ENCODE measurements around the gene CDO1. TPM values are rescaled to one million over a fixed set of nuclear protein-coding genes. Genes with fewer than 3 reads are reported as not detected.

CDO1 gene
- polyA plus RNA-seq, 1 donor (not counting 4 experiments of a cell fraction or from before 2014, with no cell fraction given), result not detected

DNA sequence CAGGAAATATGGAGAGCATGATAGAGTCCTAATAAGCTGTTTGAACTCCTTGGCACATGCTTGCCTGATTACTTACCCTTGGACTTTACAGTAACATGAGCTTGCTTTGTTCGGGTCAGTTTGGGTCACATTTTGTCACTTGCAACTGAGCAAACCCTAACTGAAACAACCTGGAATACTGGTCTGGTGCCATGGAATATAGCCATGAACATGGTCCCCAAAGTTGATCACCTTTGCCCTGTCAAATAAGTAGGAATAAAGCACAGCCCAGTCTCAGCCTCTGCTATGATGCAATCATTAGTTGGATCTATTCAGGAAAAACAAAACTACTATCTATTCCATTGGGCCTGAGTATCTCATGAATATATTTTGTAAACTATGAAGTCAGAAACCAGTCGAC is 18.2 kb downstream of the CDO1 start:
- no peak overlapping the region for H3K4me3 ChIP-seq (ENCODE audit: control insufficient read depth in 2 of 3, extremely low read depth in 1 of 3, insufficient read depth in 2 of 3, low read depth in 1 of 3, low read length in 3 of 3)
- H3K9me3 ChIP-seq (ENCODE audit: control insufficient read depth, low read depth, low read length), result no peaks in the 10 kb centered on the region
- H3K4me2 ChIP-seq (ENCODE audit: control insufficient read depth, extremely low read depth, insufficient read depth, low read depth, low read length), result no peak overlapping the region
- no peaks in the 10 kb centered on the region for H3K27me3 ChIP-seq (ENCODE audit: control insufficient read depth, extremely low read depth, insufficient read depth, low read length)
- H3K4me1 ChIP-seq (ENCODE audit: control insufficient read depth, extremely low read depth, insufficient read depth, low read length), result no peaks in the 10 kb centered on the region
- no peak overlapping the region for H2AFZ ChIP-seq (ENCODE audit: control insufficient read depth, low read length)
- dilution Hi-C loops (cut with MboI; ENCODE audit: extremely low pct_ligation_motif_present, low sequenced_read_pairs), result no loop called here
- no peak overlapping the region for H3K27ac ChIP-seq (ENCODE audit: control insufficient read depth, insufficient read depth, low read length)
- no peaks in the 10 kb centered on the region for H4K20me1 ChIP-seq (ENCODE audit: control insufficient read depth, extremely low read depth, insufficient read depth, low read length)
- H3K9me1 ChIP-seq (ENCODE audit: control insufficient read depth, extremely low read depth, insufficient read depth, low read length), result no peaks in the 10 kb centered on the region
- H3K36me3 ChIP-seq (ENCODE audit: control insufficient read depth in 2 of 2, extremely low read depth in 1 of 2, insufficient read depth in 2 of 2, low read length in 2 of 2), result no peaks in the 10 kb centered on the region
- no peaks in the 10 kb centered on the region for H3K79me2 ChIP-seq (ENCODE audit: control insufficient read depth, insufficient read depth, low read length)
- FAIRE-seq, result no peak
- no peak overlapping the region for H3K9ac ChIP-seq (ENCODE audit: control insufficient read depth, extremely low read depth, insufficient read depth, low read length)
- no peak for TF ChIP-seq EZH2 (IDR thresholded peaks at IDR 0.05; ENCODE audit: low read length)
- TF ChIP-seq, protein P1, sequence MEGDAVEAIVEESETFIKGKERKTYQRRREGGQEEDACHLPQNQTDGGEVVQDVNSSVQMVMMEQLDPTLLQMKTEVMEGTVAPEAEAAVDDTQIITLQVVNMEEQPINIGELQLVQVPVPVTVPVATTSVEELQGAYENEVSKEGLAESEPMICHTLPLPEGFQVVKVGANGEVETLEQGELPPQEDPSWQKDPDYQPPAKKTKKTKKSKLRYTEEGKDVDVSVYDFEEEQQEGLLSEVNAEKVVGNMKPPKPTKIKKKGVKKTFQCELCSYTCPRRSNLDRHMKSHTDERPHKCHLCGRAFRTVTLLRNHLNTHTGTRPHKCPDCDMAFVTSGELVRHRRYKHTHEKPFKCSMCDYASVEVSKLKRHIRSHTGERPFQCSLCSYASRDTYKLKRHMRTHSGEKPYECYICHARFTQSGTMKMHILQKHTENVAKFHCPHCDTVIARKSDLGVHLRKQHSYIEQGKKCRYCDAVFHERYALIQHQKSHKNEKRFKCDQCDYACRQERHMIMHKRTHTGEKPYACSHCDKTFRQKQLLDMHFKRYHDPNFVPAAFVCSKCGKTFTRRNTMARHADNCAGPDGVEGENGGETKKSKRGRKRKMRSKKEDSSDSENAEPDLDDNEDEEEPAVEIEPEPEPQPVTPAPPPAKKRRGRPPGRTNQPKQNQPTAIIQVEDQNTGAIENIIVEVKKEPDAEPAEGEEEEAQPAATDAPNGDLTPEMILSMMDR (optimal IDR thresholded peaks at IDR 0.05 in 1 of 3, IDR thresholded peaks at IDR 0.05 in 1 of 3, conservative IDR thresholded peaks at IDR 0.05 in 1 of 3; ENCODE audit: extremely low read depth in 1 of 3, insufficient read depth in 2 of 3, low read length in 3 of 3), result no peak
- no peak for DNase-seq (ENCODE audit: low read depth, low spot score)

DNA sequence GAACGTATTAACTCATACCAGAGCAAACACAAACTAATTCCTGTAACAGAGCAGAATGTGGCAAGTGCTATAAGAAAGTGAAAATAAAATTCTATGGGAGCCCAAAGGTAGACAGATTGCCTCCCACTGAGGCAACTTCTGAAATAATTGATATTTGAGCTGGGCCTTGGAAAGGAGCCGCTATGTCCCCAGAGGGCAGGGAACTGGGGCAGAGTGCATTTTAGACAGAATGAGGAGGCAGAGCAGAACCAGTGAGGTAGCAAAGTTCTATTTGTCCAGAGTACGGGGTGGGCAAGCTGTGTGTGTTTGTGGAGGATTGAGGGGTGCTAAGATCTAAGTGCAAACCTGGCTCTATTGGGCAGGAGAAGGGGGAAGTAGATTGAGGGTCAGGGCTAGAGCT is 19.8 kb downstream of the CDO1 start:
- H3K27ac ChIP-seq (ENCODE audit: control insufficient read depth, insufficient read depth, low read length), result no peak overlapping the region
- no peaks in the 10 kb centered on the region for H3K36me3 ChIP-seq (ENCODE audit: control insufficient read depth in 2 of 2, extremely low read depth in 1 of 2, insufficient read depth in 2 of 2, low read length in 2 of 2)
- DNase-seq (ENCODE audit: low read depth, low spot score), result no peak
- H3K9me1 ChIP-seq (ENCODE audit: control insufficient read depth, extremely low read depth, insufficient read depth, low read length), result no peaks in the 10 kb centered on the region
- no peak for FAIRE-seq
- no peak overlapping the region for H3K9ac ChIP-seq (ENCODE audit: control insufficient read depth, extremely low read depth, insufficient read depth, low read length)
- no peaks in the 10 kb centered on the region for H3K27me3 ChIP-seq (ENCODE audit: control insufficient read depth, extremely low read depth, insufficient read depth, low read length)
- dilution Hi-C loops (cut with MboI; ENCODE audit: extremely low pct_ligation_motif_present, low sequenced_read_pairs), result no loop called here
- no peak overlapping the region for H3K4me2 ChIP-seq (ENCODE audit: control insufficient read depth, extremely low read depth, insufficient read depth, low read depth, low read length)
- no peaks in the 10 kb centered on the region for H3K9me3 ChIP-seq (ENCODE audit: control insufficient read depth, low read depth, low read length)
- no peak overlapping the region for H3K4me3 ChIP-seq (ENCODE audit: control insufficient read depth in 2 of 3, extremely low read depth in 1 of 3, insufficient read depth in 2 of 3, low read depth in 1 of 3, low read length in 3 of 3)
- TF ChIP-seq, protein P1 (optimal IDR thresholded peaks at IDR 0.05 in 1 of 3, IDR thresholded peaks at IDR 0.05 in 1 of 3, conservative IDR thresholded peaks at IDR 0.05 in 1 of 3; ENCODE audit: extremely low read depth in 1 of 3, insufficient read depth in 2 of 3, low read length in 3 of 3), result no peak
- no peak for TF ChIP-seq EZH2 (IDR thresholded peaks at IDR 0.05; ENCODE audit: low read length)
- no peak overlapping the region for H2AFZ ChIP-seq (ENCODE audit: control insufficient read depth, low read length)
- H4K20me1 ChIP-seq (ENCODE audit: control insufficient read depth, extremely low read depth, insufficient read depth, low read length), result no peaks in the 10 kb centered on the region
- no peaks in the 10 kb centered on the region for H3K4me1 ChIP-seq (ENCODE audit: control insufficient read depth, extremely low read depth, insufficient read depth, low read length)
- H3K79me2 ChIP-seq (ENCODE audit: control insufficient read depth, insufficient read depth, low read length), result no peaks in the 10 kb centered on the region
